Myometrial cell (primary cell): ENCODE measurements around the gene HMX1. TPM values are rescaled to one million over a fixed set of nuclear protein-coding genes. Genes with fewer than 3 reads are reported as not detected.

Source experiments
- total RNA-seq: library from RNA; depleted of rRNA; stranded (reverse); fragments of >200 nt; gene quantifications from 2 replicates; pipeline ENCODE4 v1.2.3, GENCODE V29; 2015

Gene HMX1
- 0.58 TPM in 1 of 2 replicates, not detected in the other for total RNA-seq

GRCh38 chr4:8871417-8872401, at the start of gene HMX1:
HMX1 (minus strand) TSS chr4:8871839; CDS start chr4:8871614, 225 bp downstream.

